Mesothelial cell of epicardium (in vitro differentiated cells): ENCODE results near the gene BTBD16. TPM values are rescaled to one million over a fixed set of nuclear protein-coding genes. Genes with fewer than 3 reads are reported as not detected.

ENCODE experiments used
- DNase-seq, 2 experiments: peaks; one replicate each; pipeline ENCODE4 v3.0.0; 2021; ENCODE audit warnings: low spot score in 2 of 2; ENCODE audit not compliant: unreplicated experiment in 2 of 2
- H3K27ac Mint-ChIP-seq: 2 replicates; pipeline ENCODE4 v1.8.0; 2021; ENCODE audit warnings: mixed read lengths
- H3K27me3 Mint-ChIP-seq: 2 replicates; pipeline ENCODE4 v1.8.0; 2021; ENCODE audit warnings: low read depth, mixed read lengths
- H3K36me3 Mint-ChIP-seq: 2 replicates; pipeline ENCODE4 v1.8.0; 2021; ENCODE audit warnings: mixed read lengths
- H3K4me1 Mint-ChIP-seq: 2 replicates; pipeline ENCODE4 v1.8.0; 2021; ENCODE audit warnings: mixed read lengths
- H3K4me3 Mint-ChIP-seq: 2 replicates; pipeline ENCODE4 v1.8.0; 2021; ENCODE audit warnings: mild to moderate bottlenecking, moderate library complexity, mixed read lengths
- H3K9me3 Mint-ChIP-seq: 2 replicates; pipeline ENCODE4 v1.8.0; 2021; ENCODE audit warnings: mixed read lengths
- total RNA-seq: library from RNA; stranded (reverse); gene quantifications from 3 replicates; pipeline ENCODE4 v1.2.1, GENCODE V29; 2021
- TF ChIP-seq, protein P1 (sequence below): fragments of 200-600 bp; sonication (generic); IDR thresholded peaks from one replicate; pipeline ENCODE4 v1.5.0; 2021; ENCODE audit warnings: antibody characterized with exemption; ENCODE audit not compliant: unreplicated experiment

The BTBD16 gene
- total RNA-seq, 1 donor from 2014 or later, result not detected

DNA sequence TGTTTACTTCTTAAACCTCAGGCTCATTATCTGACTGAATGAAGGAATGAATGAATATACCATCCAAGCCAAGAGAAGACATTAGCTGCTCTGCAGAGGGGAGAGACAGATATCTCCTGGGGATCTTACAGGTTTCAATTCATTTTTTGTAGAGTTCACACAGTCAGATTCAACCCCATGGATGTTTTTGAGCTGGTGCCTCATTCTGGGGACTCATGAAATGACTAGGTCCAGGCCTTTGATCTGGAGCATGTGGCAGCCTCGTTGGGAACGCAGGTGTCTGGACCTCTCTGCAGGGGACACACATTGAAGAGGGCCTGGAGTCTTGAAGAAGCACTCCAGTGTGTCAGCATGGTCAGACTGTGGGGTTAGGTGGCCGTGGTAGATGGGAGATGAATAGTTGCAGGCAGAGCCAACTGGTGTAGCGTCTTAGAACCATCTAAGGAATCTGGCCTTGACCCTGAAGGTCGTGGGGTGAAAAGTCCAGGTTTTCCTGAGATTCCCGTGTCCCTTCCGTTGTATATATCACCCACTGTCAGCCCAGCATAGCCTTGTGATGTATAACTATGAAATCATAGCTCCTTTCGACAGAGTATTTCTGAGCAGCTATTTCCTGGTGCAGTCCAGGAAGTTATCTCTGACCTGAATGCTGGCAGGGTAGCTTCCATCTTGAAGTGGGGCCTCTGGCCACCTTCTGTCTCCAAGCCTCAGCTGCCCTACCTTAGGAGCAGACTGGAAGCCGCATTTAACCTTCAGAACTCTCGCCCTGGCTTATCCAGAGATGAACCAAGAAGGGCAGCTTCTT is 22.3 kb downstream of the BTBD16 start:
- H3K36me3 Mint-ChIP-seq, result no peaks in the 10 kb centered on the region
- H3K4me1 Mint-ChIP-seq, result peaks cover 1% of the 10 kb centered on the region
- no peaks in the 10 kb centered on the region for H3K27me3 Mint-ChIP-seq
- TF ChIP-seq, protein P1, sequence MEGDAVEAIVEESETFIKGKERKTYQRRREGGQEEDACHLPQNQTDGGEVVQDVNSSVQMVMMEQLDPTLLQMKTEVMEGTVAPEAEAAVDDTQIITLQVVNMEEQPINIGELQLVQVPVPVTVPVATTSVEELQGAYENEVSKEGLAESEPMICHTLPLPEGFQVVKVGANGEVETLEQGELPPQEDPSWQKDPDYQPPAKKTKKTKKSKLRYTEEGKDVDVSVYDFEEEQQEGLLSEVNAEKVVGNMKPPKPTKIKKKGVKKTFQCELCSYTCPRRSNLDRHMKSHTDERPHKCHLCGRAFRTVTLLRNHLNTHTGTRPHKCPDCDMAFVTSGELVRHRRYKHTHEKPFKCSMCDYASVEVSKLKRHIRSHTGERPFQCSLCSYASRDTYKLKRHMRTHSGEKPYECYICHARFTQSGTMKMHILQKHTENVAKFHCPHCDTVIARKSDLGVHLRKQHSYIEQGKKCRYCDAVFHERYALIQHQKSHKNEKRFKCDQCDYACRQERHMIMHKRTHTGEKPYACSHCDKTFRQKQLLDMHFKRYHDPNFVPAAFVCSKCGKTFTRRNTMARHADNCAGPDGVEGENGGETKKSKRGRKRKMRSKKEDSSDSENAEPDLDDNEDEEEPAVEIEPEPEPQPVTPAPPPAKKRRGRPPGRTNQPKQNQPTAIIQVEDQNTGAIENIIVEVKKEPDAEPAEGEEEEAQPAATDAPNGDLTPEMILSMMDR, result no peak
- no peak overlapping the region for H3K4me3 Mint-ChIP-seq
- H3K27ac Mint-ChIP-seq, result no peak overlapping the region
- no peak for DNase-seq
- no peaks in the 10 kb centered on the region for H3K9me3 Mint-ChIP-seq

DNA sequence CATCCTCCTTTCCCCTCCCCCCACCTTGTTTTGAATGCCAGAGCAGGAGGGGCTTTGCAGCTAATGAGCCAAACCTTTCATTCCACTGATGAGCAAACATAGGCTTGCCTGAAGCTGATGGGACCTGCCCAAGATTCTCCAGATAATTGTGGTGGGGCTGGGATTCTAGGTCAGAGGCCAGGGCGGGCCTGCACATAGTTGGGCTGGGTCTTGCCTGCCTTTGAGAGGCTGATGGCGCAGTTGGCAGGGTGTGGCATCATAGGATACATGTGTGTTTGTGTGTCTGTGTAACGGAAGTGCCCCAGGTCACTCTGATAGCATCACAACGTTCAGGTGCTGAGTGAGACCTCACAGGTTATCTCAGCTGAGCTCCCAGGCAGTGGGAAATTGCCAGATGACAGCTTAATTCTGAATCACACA is 22.9 kb downstream of the BTBD16 start:
- TF ChIP-seq, protein P1, result no peak
- Mint-ChIP-seq H3K9me3 (no peaks in the 10 kb centered on the region), H3K27ac (no peak overlapping the region), H3K36me3 (no peaks in the 10 kb centered on the region), H3K4me3 (no peak overlapping the region), H3K4me1 (no peaks in the 10 kb centered on the region), H3K27me3 (no peaks in the 10 kb centered on the region)
- no peak for DNase-seq

DNA sequence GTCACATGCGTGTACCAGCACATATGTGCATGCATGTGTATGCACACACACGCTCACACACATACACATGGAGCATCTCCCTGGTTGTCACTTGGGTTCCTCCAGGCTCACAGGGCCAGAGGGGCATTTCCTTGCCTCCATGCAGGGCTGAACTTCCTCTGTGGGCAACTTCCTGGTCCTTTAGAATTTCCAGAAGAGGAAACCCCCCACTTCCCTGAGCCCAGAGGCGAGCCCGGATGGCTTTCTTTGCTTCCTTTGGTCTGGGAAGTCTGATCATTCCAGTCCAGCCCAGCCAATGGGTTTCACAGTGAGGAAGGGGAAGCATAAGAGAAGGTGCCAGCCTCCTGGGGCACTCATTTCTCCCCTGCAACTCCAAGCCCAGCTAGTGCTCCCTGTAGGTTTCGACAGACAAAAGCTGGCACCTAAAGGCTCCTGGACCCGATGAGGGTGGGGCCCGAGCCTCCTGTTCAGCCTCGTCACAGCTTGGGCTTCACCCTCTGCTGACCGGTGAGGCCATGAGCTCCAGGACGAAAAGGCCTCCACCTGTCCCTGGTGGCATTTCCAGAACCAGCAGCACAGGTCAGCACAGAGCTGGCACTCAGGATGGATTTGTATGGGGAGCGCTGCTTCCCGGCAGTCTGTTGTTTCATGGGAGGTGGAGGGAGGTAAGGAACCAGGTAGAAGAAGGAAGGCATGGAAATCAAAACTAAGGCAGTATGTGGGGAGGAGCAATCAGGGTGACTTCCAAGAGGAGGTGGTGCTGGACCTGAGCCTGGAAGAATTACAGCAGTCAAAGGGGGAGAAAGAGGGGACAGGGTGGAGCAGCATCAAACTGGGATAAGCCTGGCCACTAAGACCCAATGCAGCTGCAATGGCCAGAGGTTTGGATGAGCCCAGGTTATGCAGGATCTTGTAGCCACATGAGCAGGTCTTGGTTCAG is 23.7 kb downstream of the BTBD16 start:
- no peaks in the 10 kb centered on the region for H3K4me1 Mint-ChIP-seq
- no peak overlapping the region for H3K27ac Mint-ChIP-seq
- no peak for DNase-seq
- H3K4me3 Mint-ChIP-seq, result no peak overlapping the region
- H3K9me3 Mint-ChIP-seq, result no peaks in the 10 kb centered on the region
- TF ChIP-seq, protein P1, result no peak
- no peaks in the 10 kb centered on the region for H3K36me3 Mint-ChIP-seq
- no peaks in the 10 kb centered on the region for H3K27me3 Mint-ChIP-seq

DNA sequence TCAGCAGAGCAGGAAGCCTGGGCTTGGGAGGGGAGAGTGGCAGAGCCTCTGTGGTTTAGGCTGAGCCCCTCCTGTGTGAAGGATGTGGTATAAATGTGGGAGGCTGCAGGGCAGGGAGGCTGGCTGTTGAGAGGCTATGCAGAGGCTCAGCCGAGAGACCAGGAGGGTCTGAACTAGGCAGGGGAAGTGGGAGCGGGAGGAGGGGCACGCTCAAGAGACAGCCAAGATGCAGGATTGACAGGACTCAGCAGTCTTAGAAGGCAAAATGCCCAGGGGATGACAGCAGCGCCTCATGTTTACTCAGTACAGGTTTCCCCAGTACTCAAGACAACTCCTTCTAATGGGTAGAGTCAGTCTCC is 24.3 kb downstream of the BTBD16 start:
- no peaks in the 10 kb centered on the region for H3K27me3 Mint-ChIP-seq
- H3K4me1 Mint-ChIP-seq, result no peaks in the 10 kb centered on the region
- no peak overlapping the region for H3K27ac Mint-ChIP-seq
- H3K4me3 Mint-ChIP-seq, result no peak overlapping the region
- TF ChIP-seq, protein P1, result no peak
- H3K36me3 Mint-ChIP-seq, result no peaks in the 10 kb centered on the region
- no peak for DNase-seq
- H3K9me3 Mint-ChIP-seq, result no peaks in the 10 kb centered on the region

DNA sequence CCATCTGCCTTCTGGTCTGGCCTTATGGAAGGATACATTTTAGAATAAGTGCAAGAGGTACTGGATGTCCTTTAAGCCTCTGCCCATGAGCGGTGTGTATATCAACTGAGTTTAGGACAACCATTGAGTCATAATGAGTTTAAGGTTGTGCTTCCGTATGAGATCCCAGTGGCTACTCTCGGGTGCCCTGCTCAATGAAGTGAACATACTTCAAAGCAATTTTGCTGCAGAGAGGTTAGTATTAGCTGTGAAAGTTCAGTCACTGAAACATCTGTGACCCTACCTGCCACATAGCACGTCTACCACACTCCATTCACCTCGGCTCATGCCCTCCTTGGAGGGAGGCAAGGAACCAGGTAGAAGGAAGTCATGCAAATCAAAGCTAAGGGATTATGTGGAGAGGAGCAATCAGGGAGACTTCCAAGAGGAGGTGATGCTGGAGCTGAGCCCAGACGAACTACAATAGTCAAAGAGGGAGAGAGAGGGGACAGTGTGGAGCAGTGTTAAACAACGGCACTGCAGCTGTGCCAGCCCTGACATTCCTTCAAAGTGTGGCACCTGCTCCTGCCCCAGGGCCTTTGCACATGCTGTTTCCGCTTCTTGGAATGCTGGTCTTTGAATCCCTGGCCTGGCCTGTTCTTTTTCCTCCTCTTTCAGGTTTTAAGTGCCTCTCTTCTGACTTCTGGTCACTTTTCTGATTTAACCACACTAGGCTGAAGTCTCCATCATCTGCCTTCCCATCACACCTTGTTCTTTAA is 25.4 kb downstream of the BTBD16 start:
- Mint-ChIP-seq H3K4me3 (no peak overlapping the region), H3K27me3 (no peaks in the 10 kb centered on the region), H3K4me1 (no peaks in the 10 kb centered on the region), H3K9me3 (no peaks in the 10 kb centered on the region), H3K36me3 (no peaks in the 10 kb centered on the region), H3K27ac (no peak overlapping the region)
- TF ChIP-seq, protein P1, result no peak
- DNase-seq, result no peak
